Mucosa of rectum (tissue), 2 donors: ENCODE results near the gene RAP2A.

Experiments
- H3K27ac ChIP-seq, 2 donors: one replicate each; pipeline ENCODE4 v1.7.0; 2013; ENCODE audit warnings: inconsistent platforms in 2 of 2, low read depth in 2 of 2, low read length in 2 of 2
- H3K27me3 ChIP-seq, 2 donors: one replicate each; pipeline ENCODE4 v1.7.0; 2013; ENCODE audit warnings: low read length in 2 of 2; ENCODE audit not compliant: control insufficient read depth in 2 of 2, insufficient read depth in 2 of 2
- H3K36me3 ChIP-seq, 2 donors: one replicate each; pipeline ENCODE4 v1.7.0; 2013; ENCODE audit warnings: low read length in 2 of 2; ENCODE audit not compliant: control insufficient read depth in 2 of 2, insufficient read depth in 2 of 2
- H3K4me1 ChIP-seq, 2 donors: one replicate each; pipeline ENCODE4 v1.7.0; 2013; ENCODE audit warnings: low read length in 2 of 2, mild to moderate bottlenecking in 1 of 2; ENCODE audit not compliant: control insufficient read depth in 2 of 2, insufficient read depth in 2 of 2
- H3K4me3 ChIP-seq, 2 donors: one replicate each; pipeline ENCODE4 v1.7.0; 2013; ENCODE audit warnings: low read length in 2 of 2
- H3K9ac ChIP-seq, 2 donors: one replicate each; pipeline ENCODE4 v1.7.0; 2013; ENCODE audit warnings: low read length in 2 of 2, low read depth in 1 of 2, mild to moderate bottlenecking in 1 of 2
- H3K9me3 ChIP-seq, 2 donors: one replicate each; pipeline ENCODE4 v1.7.0; 2013; ENCODE audit warnings: low read length in 2 of 2; ENCODE audit not compliant: control insufficient read depth in 2 of 2
- donor health status: healthy.
- donor health status: Normal muscosa, but diverticular disease.

The RAP2A gene

DNA sequence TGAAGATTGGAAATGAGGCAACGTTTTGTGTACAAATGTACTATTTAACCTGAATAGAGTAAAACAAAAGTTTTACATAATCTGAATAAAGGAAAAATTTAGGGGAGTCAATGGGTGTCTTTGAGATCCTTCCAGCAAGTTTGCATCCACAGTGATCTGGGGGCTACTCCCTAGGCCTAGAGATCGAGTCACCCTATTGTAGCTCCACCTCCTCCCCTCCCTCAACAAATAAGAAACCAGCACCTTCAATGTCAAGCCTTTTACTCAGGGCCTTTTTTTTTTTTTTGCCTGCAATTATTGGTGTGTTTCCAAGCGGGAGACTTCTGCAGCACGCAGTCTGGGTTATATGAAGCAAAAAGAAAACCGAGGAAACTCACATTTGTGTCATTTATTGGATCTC lies 16.3 kb upstream of the RAP2A start:
- no peak overlapping the region for H3K9ac ChIP-seq
- H3K4me1 ChIP-seq, result peaks cover 2 to 3% of the 10 kb centered on the region in 2 donors

DNA sequence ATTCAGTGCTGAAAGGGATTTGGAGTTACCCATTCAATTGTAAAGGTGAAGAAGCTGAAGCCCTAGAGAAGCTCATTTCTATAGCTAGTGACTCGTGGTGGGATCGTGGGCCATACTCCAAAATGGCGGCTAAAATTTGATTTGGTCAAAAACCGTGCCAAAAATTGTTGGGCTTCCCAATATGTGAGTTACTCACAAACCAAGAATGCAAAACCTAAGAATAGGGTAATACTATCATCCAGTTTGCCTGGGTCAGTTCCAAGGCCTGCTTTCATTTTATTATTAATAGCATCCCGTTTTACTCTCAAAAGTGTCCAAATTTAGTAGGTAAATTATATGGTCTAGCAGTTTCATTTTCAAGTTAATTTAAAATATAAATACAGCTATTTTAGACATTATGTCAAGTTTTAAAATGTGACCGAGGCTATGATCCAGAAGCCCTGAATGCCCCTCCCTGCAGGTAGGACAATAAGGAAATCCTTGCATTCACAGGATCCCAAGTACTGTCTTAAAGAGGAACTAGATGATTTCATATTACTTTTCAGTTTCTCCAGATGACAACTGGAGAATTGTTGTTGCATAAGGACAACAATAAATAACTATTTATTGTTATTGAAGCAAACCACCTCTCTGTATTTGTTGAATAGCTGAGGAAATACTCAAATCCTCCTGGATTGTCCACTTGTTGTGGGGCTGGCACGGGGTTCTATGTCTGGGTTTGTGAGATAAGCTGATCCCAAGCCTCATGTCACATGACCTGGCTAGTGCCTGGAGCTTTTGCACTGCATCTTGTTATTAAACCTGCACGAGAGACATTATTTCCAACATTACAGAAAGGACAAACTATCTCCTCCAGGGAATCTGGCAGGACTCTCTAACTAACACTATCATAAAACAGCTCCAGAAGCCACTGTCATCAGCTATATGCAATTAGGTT lies 11.6 kb upstream of the RAP2A start:
- no peaks in the 10 kb centered on the region for H3K9me3 ChIP-seq
- H3K27ac ChIP-seq, result no peak overlapping the region
- H3K9ac ChIP-seq, result no peak overlapping the region
- H3K4me3 ChIP-seq, result peak overlapping the region in 1 of 2 donors; percentile 38
- H3K36me3 ChIP-seq, result no peaks in the 10 kb centered on the region
- H3K4me1 ChIP-seq, result peaks cover 3 to 5% of the 10 kb centered on the region in 2 donors
- H3K27me3 ChIP-seq, result no peaks in the 10 kb centered on the region

More for the DNA sequence above, 16.3 kb upstream of the RAP2A start:
- Histone ChIP-seq H3K27ac (no peak overlapping the region), H3K4me3 (no peak overlapping the region), H3K9me3 (no peaks in the 10 kb centered on the region), H3K27me3 (no peaks in the 10 kb centered on the region), H3K36me3 (no peaks in the 10 kb centered on the region)

DNA sequence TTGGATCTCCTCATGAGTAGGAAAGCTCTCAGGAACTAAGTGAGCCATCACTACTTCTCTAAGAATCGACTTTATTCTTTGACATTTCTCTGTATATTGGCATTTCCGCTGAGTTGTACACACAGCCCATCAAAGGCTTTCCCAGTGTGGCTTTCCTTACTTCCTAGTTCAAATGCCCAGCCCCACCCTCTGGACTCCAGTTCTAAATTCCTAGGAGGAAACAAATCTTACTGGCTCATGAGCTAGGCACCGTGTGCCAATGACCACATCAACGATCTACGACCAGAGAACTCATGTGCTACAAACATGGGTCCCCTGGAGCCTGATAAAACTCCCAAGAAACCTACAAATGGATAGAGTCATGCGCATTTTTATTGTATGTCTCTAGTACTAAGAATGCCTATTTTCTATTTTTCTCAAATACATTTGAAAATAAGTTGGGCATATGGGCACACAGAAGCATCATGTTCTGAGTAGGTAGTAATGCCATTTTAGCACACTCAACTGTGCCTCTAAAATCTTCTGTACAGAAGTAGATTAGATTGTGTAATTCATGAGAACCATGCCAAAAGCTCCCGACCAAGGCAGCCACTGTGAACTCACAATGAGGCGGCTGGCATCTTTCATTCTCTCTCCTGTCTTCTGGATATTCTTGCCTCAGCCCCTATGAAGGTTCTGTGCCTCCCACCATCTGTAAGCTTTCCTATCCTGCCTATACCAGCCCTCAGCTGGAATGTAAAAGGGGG lies 10.5 kb upstream of the RAP2A start:
- Histone ChIP-seq H3K4me3 (no peak overlapping the region), H3K4me1 (peaks cover 3 to 5% of the 10 kb centered on the region in 2 donors), H3K27me3 (no peaks in the 10 kb centered on the region), H3K36me3 (no peaks in the 10 kb centered on the region), H3K9me3 (no peaks in the 10 kb centered on the region), H3K9ac (no peak overlapping the region), H3K27ac (no peak overlapping the region)

DNA sequence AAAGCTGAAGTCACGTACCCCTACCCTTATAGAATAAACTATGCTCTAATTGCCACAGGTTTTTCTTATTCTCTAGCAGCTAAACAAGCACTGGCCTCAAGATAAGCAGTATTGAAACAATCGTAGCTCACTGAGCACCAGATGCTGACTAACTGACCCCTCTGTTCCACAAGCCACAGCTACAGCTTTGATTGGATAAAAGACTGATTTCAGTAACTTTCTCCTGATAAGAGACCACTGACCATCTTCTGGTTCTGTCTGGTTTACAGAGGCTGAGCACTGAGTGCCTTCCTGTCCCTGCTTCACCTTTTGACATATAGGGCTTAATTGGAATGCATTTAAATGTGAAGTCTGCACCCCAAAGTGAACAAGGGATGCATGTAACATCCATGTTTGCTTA lies 8.4 kb upstream of the RAP2A start:
- Histone ChIP-seq H3K4me3 (no peak overlapping the region), H3K27ac (no peak overlapping the region), H3K4me1 (peaks cover 3 to 5% of the 10 kb centered on the region in 2 donors)

DNA sequence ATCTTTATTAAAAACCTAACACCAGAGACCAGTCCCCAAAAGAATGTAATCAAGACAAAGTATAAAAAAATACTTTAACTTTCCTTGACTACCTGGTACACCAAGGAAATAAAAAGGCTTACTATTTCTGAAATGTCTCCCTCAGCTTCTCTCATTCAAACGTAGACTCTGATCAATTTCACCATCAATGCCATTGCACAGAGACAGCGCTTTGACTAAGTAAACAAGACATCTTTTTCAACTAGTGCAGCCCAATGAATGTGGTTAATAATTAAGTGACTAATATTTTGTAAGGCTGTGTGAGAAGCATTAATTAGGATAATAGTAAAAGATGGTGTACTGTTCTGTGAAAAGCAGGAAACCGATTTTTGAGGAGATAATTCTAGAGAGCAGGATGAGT lies 7.3 kb upstream of the RAP2A start:
- no peaks in the 10 kb centered on the region for H3K27me3 ChIP-seq
- no peak overlapping the region for H3K9ac ChIP-seq
- no peak overlapping the region for H3K4me3 ChIP-seq
- no peaks in the 10 kb centered on the region for H3K36me3 ChIP-seq
- H3K9me3 ChIP-seq, result no peaks in the 10 kb centered on the region
- no peak overlapping the region for H3K27ac ChIP-seq
- peaks cover 3 to 11% of the 10 kb centered on the region in 2 donors for H3K4me1 ChIP-seq

More for the DNA sequence above, 8.4 kb upstream of the RAP2A start:
- Histone ChIP-seq H3K9me3 (no peaks in the 10 kb centered on the region), H3K36me3 (no peaks in the 10 kb centered on the region), H3K9ac (no peak overlapping the region), H3K27me3 (no peaks in the 10 kb centered on the region)

DNA sequence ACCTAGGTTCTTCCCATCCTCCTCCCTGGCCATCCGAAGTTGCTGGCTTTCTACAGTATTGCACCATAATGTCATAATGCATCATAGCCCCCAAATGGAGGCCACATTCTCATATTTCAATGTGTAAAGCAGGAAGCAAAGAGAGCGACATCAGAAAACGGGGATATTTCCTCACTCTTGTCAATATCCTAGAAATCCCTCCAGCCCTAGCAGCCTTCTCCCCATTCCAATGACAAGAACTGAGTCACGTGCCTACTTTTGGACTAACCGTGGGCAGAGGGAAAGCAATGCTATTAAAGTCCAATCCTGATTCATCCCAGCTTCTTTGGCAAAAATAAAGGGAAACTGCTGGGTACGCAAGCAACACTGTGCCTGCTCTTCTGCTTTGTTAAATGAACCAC lies 4.3 kb upstream of the RAP2A start:
- Histone ChIP-seq H3K4me1 (peaks cover 0 to 11% of the 10 kb centered on the region in 2 donors), H3K9ac (no peak overlapping the region), H3K27ac (no peak overlapping the region), H3K36me3 (no peaks in the 10 kb centered on the region), H3K4me3 (peak overlapping the region in 1 of 2 donors; percentile 46), H3K27me3 (no peaks in the 10 kb centered on the region), H3K9me3 (no peaks in the 10 kb centered on the region)

DNA sequence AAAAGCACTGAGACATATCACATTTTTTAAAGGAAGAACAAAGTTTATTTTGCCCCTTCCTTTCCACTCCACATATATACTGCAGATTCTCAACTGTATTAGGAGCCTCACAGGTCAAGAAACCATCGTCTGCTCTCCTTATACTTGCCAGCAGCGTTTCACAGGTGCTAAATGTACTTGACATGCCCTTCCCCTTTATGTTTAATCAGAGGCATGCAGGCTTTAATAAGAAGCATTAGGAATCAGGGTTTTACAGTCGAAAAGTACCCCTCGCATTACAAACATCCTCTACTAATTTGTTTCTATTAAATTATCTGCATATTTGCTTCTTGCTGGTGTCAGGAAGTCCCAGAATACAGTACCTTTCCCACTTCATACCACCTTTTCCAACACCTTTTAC lies 3.7 kb upstream of the RAP2A start:
- Histone ChIP-seq H3K36me3 (no peaks in the 10 kb centered on the region), H3K27me3 (no peaks in the 10 kb centered on the region), H3K9me3 (no peaks in the 10 kb centered on the region), H3K9ac (no peak overlapping the region), H3K27ac (no peak overlapping the region), H3K4me3 (no peak overlapping the region), H3K4me1 (peaks cover 0 to 14% of the 10 kb centered on the region in 2 donors)

DNA sequence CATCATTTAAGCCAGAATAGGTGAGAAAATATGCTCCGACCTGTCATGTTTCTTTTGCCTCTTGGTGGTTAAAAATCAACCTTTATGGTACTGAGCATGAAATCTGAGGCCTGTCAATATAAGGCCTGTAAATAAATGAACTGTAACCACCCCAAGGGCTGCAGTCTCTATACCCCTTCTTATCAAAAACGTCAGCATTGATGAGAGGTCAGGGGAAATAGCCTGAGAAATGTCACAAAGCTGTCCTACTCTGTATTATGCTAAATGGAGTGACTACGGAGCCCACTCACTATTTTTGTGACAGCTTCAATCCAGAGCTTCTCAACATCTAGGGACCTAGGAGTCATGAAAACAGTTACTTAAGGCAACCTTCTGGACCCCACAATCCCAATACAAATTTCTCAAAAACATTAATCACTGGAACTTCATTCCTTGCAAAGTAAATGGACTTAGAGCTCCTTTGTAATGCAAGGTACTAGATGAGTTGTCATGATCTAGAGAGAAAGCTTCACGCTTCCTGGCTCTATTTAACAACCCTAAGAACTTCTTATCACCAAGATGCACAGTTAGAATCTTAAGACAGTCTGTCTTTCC lies 2.7 kb upstream of the RAP2A start:
- Histone ChIP-seq H3K4me1 (peaks cover 0 to 14% of the 10 kb centered on the region in 2 donors), H3K36me3 (no peaks in the 10 kb centered on the region), H3K9ac (no peak overlapping the region), H3K27ac (peak overlapping the region; percentile 5 to 20), H3K4me3 (peak overlapping the region in 1 of 2 donors; percentile 17), H3K9me3 (no peaks in the 10 kb centered on the region), H3K27me3 (no peaks in the 10 kb centered on the region)

DNA sequence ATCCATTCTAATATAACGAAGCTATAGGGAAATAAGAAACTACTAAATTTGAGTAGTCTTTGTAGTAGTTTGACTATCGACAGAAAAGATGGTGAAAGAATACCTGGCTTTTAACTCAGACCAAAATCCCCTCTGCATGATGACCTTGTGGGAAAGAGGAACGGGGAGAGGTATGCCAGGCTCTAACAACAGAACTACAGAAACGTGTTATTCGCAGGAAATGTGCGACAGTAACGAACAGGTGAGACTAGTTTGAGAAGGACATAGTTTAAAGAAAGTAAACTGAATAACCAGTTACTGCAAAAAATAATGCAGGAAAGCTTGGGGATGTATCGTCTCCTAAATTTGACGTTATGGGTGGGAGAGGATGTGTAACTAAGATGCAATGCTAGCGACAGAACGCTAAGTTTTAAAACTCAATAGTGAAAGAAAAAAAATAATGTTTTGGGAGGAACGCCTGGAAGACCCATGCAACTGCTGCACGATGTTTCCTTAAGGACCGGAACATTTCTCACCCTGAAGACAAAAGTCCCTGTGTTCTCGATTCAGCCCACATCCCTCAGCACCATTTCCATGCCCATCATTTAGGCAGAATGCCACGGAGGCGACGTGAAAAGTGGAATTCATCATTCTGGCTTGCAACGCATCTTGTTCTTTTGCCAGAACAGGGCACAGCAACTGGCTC lies 1.6 kb upstream of the RAP2A start:
- Histone ChIP-seq H3K27me3 (no peaks in the 10 kb centered on the region), H3K27ac (peak overlapping the region; percentile 100), H3K9ac (peak overlapping the region; percentile 66 to 79)

More for the DNA sequence above, 1.6 kb upstream of the RAP2A start:
- Histone ChIP-seq H3K9me3 (no peaks in the 10 kb centered on the region), H3K4me1 (peaks cover 0 to 14% of the 10 kb centered on the region in 2 donors), H3K4me3 (peak overlapping the region; percentile 92 to 100), H3K36me3 (no peaks in the 10 kb centered on the region)
